ENCODE results near the gene MCM8.

Gene MCM8

GRCh38 chr20:6007094-6007528 lies 56.7 kb downstream of the MCM8 start:
- Histone ChIP-seq H3K36me3 (ENCODE audit: control insufficient read depth, low read length) (peaks cover 48% of the 10 kb centered on the region), H3K79me2 (ENCODE audit: control insufficient read depth, low read length) (peaks cover 63% of the 10 kb centered on the region), H3K27ac (ENCODE audit: low read depth, low read length) (no peak overlapping the region), H3F3A (ENCODE audit: control insufficient read depth, insufficient read depth) (peaks cover 14% of the 10 kb centered on the region), H4K20me1 (ENCODE audit: control insufficient read depth, insufficient read depth, low read depth, low read length) (peaks cover 13% of the 10 kb centered on the region; the same call in 1 of the 2 replicates), H3K9me2 (replicated peaks; ENCODE audit: control insufficient read depth, low read length) (no peaks in the 10 kb centered on the region), H3K9me3 (ENCODE audit: control insufficient read depth, insufficient read depth, low read length) (no peaks in the 10 kb centered on the region), H3K4me2 (ENCODE audit: low read length) (peak overlapping the region; percentile 100), H3K27me3 (ENCODE audit: control insufficient read depth, low read length) (no peaks in the 10 kb centered on the region), H3K4me3 (ENCODE audit: low read length) (peak overlapping the region; percentile 95), H3K4me1 (ENCODE audit: control insufficient read depth, low read length) (peaks cover 33% of the 10 kb centered on the region)
- no peak for TF ChIP-seq EZH2phosphoT487 (IDR thresholded peaks at IDR 0.05; ENCODE audit: borderline replicate concordance, low read length)
- no peak for TF ChIP-seq CTCF (IDR thresholded peaks at IDR 0.05; ENCODE audit: low read depth, low read length, poor library complexity, severe bottlenecking)

- peaks cover 68% of the 10 kb centered on the region for H3K79me2 ChIP-seq (ENCODE audit: control insufficient read depth, low read length)
Observed at GRCh38 chr20:6007529-6008103, 57.2 kb downstream of the MCM8 start.

DNA sequence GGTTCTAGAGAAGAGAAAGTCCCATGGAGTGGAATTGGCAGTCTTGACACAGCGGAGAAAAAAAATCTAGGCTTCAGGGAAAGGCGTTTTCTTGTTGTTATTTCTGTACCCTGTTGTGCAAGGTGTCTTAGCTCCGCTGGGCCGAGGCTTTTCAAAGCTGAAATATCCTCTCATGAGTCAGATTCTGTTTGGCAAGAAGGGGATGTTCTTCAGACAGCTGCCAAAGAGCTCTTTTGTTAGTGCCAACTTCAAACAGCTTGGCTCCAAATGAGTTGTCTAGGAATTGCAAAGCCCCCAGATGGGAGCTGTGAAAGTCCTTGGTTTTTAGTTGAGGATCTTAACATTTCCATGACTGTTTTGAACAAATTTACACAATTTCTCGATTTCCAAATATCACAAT lies 57.8 kb downstream of the MCM8 start:
- Histone ChIP-seq H3K79me2 (ENCODE audit: control insufficient read depth, low read length) (peaks cover 72% of the 10 kb centered on the region), H3K9me3 (ENCODE audit: control insufficient read depth, insufficient read depth, low read length) (no peaks in the 10 kb centered on the region), H3K4me2 (ENCODE audit: low read length) (peak overlapping the region; percentile 100), H3F3A (ENCODE audit: control insufficient read depth, insufficient read depth) (peaks cover 10% of the 10 kb centered on the region), H3K27me3 (ENCODE audit: control insufficient read depth, low read length) (no peaks in the 10 kb centered on the region), H3K9me2 (replicated peaks; ENCODE audit: control insufficient read depth, low read length) (no peaks in the 10 kb centered on the region), H3K4me3 (ENCODE audit: low read length) (peak overlapping the region; percentile 11; the same call in 1 of the 2 replicates), H4K20me1 (ENCODE audit: control insufficient read depth, insufficient read depth, low read depth, low read length) (peaks cover 13% of the 10 kb centered on the region; the same call in 1 of the 2 replicates), H3K4me1 (ENCODE audit: control insufficient read depth, low read length) (peaks cover 33% of the 10 kb centered on the region), H3K36me3 (ENCODE audit: control insufficient read depth, low read length) (peaks cover 57% of the 10 kb centered on the region), H3K27ac (ENCODE audit: low read depth, low read length) (no peak overlapping the region)
- no peak for TF ChIP-seq CTCF (IDR thresholded peaks at IDR 0.05; ENCODE audit: low read depth, low read length, poor library complexity, severe bottlenecking)
- TF ChIP-seq EZH2phosphoT487 (IDR thresholded peaks at IDR 0.05; ENCODE audit: borderline replicate concordance, low read length) = no peak

More at GRCh38 chr20:6007529-6008103, 57.2 kb downstream of the MCM8 start:
- Histone ChIP-seq H4K20me1 (ENCODE audit: control insufficient read depth, insufficient read depth, low read depth, low read length) (peaks cover 13% of the 10 kb centered on the region; the same call in 1 of the 2 replicates), H3K36me3 (ENCODE audit: control insufficient read depth, low read length) (peaks cover 53% of the 10 kb centered on the region), H3K27me3 (ENCODE audit: control insufficient read depth, low read length) (no peaks in the 10 kb centered on the region), H3K4me1 (ENCODE audit: control insufficient read depth, low read length) (peaks cover 33% of the 10 kb centered on the region), H3F3A (ENCODE audit: control insufficient read depth, insufficient read depth) (peaks cover 13% of the 10 kb centered on the region), H3K4me3 (ENCODE audit: low read length) (peak overlapping the region; percentile 95), H3K4me2 (ENCODE audit: low read length) (peak overlapping the region; percentile 100), H3K27ac (ENCODE audit: low read depth, low read length) (no peak overlapping the region), H3K9me2 (replicated peaks; ENCODE audit: control insufficient read depth, low read length) (no peaks in the 10 kb centered on the region), H3K9me3 (ENCODE audit: control insufficient read depth, insufficient read depth, low read length) (no peaks in the 10 kb centered on the region)
- no peak for TF ChIP-seq EZH2phosphoT487 (IDR thresholded peaks at IDR 0.05; ENCODE audit: borderline replicate concordance, low read length)
- TF ChIP-seq CTCF (IDR thresholded peaks at IDR 0.05; ENCODE audit: low read depth, low read length, poor library complexity, severe bottlenecking) = no peak
